SU-DHL-6 (cell line): ENCODE measurements around the gene SPINK1.

Source experiments
- H2AFZ ChIP-seq: fragments of 200-600 bp; sonication (generic); 2 replicates; pipeline ENCODE4 v1.6.1; 2014; ENCODE audit warnings: low read depth, mild to moderate bottlenecking, moderate library complexity, mixed read lengths, antibody characterized with exemption, low read length; ENCODE audit not compliant: severe bottlenecking
- H3F3A ChIP-seq: fragments of 200-600 bp; shearing (Covaris generic); 2 replicates; pipeline ENCODE4 v1.6.0; 2016; ENCODE audit warnings: antibody characterized with exemption, mild to moderate bottlenecking; ENCODE audit not compliant: insufficient read depth
- H3K27ac ChIP-seq: fragments of 200-600 bp; sonication (generic); 2 replicates; pipeline ENCODE4 v1.5.1; 2016; ENCODE audit warnings: low read depth, mild to moderate bottlenecking, low read length, moderate library complexity, mixed read lengths
- H3K27me3 ChIP-seq: fragments of 200-600 bp; sonication (generic), shearing (Covaris generic); 2 replicates; pipeline ENCODE4 v1.6.0; 2014; ENCODE audit warnings: mild to moderate bottlenecking, low read length
- H3K36me3 ChIP-seq: fragments of 200-600 bp; sonication (generic); 2 replicates; pipeline ENCODE4 v1.6.1; 2014; ENCODE audit warnings: mild to moderate bottlenecking, low read length, mixed read lengths
- H3K4me2 ChIP-seq: fragments of 300-600, 200-600 bp; shearing (Covaris generic), sonication (generic); 2 replicates; pipeline ENCODE4 v1.6.0; 2014; ENCODE audit warnings: low read length, low read depth, mild to moderate bottlenecking; ENCODE audit not compliant: poor library complexity, severe bottlenecking
- H3K4me3 ChIP-seq: fragments of 200-600 bp; sonication (generic); 2 replicates; pipeline ENCODE4 v1.5.1; 2014; ENCODE audit warnings: antibody characterized with exemption, low read length, mild to moderate bottlenecking, mixed read lengths; ENCODE audit not compliant: insufficient read depth, poor library complexity, severe bottlenecking
- H3K79me2 ChIP-seq: fragments of 200-600 bp; sonication (generic); 2 replicates; pipeline ENCODE4 v1.6.1; 2014; ENCODE audit warnings: mild to moderate bottlenecking, low read length, moderate library complexity; ENCODE audit not compliant: insufficient read depth
- H3K9ac ChIP-seq: fragments of 200-600 bp; sonication (generic); 2 replicates; pipeline ENCODE4 v1.7.0; 2014; ENCODE audit warnings: mild to moderate bottlenecking, low read length
- H3K9me2 ChIP-seq: fragments of 200-600 bp; sonication (generic); replicated peaks from 2 replicates; pipeline ENCODE4 v1.6.1; 2014; ENCODE audit warnings: low read length; ENCODE audit not compliant: insufficient read depth
- H3K9me3 ChIP-seq: fragments of 200-600 bp; sonication (generic); 2 replicates; pipeline ENCODE4 v1.6.1; 2014; ENCODE audit warnings: low read length, mixed read lengths; ENCODE audit not compliant: insufficient read depth
- H4K20me1 ChIP-seq: fragments of 200-600 bp; sonication (generic); 2 replicates; pipeline ENCODE4 v1.6.1; 2014; ENCODE audit warnings: low read depth, mild to moderate bottlenecking, antibody characterized with exemption, low read length, moderate library complexity, mixed read lengths
- EZH2phosphoT487 ChIP-seq: fragments of 200-600 bp; sonication (generic), shearing (Covaris generic); conservative IDR thresholded peaks from 2 replicates; pipeline ENCODE4 v1.6.1; 2018; ENCODE audit warnings: mild to moderate bottlenecking, antibody characterized with exemption, low read length, moderate library complexity, mixed read lengths
- TF ChIP-seq, protein P1 (sequence below): fragments of 200-600 bp; sonication (generic); IDR thresholded peaks from one replicate; pipeline ENCODE4 v1.5.1; 2017; ENCODE audit warnings: antibody characterized with exemption, mild to moderate bottlenecking, low read length, moderate library complexity; ENCODE audit not compliant: insufficient read depth, poor library complexity, severe bottlenecking

Gene SPINK1

DNA sequence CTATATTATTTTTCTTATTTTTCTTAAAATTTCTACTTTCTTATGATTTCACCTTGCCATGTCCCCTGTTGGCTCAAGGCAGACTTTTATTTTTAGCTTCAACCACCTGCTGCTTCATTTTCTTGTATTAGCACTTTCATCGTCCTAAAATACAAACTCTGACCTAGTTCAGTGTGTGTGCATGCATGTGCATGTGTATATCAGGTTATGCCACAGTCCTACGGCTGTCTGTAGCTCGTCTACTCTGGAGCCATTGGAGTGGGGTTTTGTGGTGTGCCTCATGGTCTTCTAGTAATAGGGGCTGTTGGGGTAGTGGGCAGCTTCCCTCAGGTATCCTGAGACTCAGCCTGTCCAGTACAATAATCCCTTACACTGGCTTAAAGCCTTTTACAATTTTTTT is 13.4 kb upstream of the SPINK1 start:
- Histone ChIP-seq H2AFZ (no peak overlapping the region), H3K9me2 (no peaks in the 10 kb centered on the region), H3K79me2 (no peaks in the 10 kb centered on the region), H3K4me3 (no peak overlapping the region), H3K36me3 (no peaks in the 10 kb centered on the region), H3K27ac (no peak overlapping the region), H3K9ac (no peak overlapping the region), H3K27me3 (no peaks in the 10 kb centered on the region), H4K20me1 (no peaks in the 10 kb centered on the region), H3F3A (no peaks in the 10 kb centered on the region), H3K9me3 (no peaks in the 10 kb centered on the region), H3K4me2 (no peak overlapping the region)
- TF ChIP-seq, protein P1, sequence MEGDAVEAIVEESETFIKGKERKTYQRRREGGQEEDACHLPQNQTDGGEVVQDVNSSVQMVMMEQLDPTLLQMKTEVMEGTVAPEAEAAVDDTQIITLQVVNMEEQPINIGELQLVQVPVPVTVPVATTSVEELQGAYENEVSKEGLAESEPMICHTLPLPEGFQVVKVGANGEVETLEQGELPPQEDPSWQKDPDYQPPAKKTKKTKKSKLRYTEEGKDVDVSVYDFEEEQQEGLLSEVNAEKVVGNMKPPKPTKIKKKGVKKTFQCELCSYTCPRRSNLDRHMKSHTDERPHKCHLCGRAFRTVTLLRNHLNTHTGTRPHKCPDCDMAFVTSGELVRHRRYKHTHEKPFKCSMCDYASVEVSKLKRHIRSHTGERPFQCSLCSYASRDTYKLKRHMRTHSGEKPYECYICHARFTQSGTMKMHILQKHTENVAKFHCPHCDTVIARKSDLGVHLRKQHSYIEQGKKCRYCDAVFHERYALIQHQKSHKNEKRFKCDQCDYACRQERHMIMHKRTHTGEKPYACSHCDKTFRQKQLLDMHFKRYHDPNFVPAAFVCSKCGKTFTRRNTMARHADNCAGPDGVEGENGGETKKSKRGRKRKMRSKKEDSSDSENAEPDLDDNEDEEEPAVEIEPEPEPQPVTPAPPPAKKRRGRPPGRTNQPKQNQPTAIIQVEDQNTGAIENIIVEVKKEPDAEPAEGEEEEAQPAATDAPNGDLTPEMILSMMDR, result no peak
- TF ChIP-seq EZH2phosphoT487, result no peak

DNA sequence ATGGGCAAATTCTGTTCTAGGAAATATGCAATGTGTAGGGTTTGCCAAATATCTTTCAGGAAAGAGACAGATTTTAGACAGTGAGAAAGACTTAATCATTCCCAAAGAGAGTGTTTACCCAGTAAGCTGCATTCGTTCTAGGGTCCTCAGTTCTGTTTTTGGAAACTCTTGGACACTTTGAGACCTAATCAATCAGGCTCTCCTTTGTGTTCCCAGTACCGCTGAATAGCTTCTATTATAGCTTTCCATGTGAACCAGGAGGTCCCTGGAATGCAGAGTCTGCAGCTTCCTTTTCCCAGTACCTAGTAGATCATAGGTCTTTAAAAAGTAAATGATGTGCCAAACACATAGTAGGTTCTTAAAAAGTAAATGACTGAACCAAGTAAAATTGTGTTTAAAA is 11.4 kb upstream of the SPINK1 start:
- TF ChIP-seq EZH2phosphoT487, result no peak
- TF ChIP-seq, protein P1, result no peak
- Histone ChIP-seq H3K4me3 (no peak overlapping the region), H3K9me2 (no peaks in the 10 kb centered on the region), H3K27me3 (no peaks in the 10 kb centered on the region), H3K27ac (no peak overlapping the region), H3K9ac (no peak overlapping the region), H2AFZ (no peak overlapping the region), H4K20me1 (no peaks in the 10 kb centered on the region), H3K9me3 (no peaks in the 10 kb centered on the region), H3K4me2 (no peak overlapping the region), H3K36me3 (no peaks in the 10 kb centered on the region), H3F3A (no peaks in the 10 kb centered on the region), H3K79me2 (no peaks in the 10 kb centered on the region)

DNA sequence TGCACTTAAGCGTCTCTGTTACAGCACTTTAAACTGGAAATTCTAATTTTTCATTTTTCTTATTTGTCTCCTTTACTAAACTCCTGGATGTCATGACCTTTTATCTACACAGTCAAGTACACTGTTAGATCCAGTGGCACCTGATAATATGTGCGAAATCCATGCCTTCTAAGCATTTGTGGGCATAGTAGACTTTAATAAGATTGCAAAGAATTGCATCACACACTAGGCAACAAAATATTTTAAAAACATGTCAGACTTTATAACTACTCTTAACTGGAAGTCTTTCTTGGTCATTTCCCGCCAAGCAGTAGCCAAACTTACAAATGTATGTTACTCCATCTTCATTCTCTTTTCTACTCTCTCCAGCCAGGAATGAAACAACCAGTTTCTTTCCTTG is 5.0 kb upstream of the SPINK1 start:
- H3F3A ChIP-seq, result no peaks in the 10 kb centered on the region
- H3K4me2 ChIP-seq, result no peak overlapping the region
- no peak overlapping the region for H2AFZ ChIP-seq
- H3K27me3 ChIP-seq, result no peaks in the 10 kb centered on the region
- no peak overlapping the region for H3K27ac ChIP-seq
- no peaks in the 10 kb centered on the region for H3K79me2 ChIP-seq
- H3K9me3 ChIP-seq, result no peaks in the 10 kb centered on the region
- TF ChIP-seq, protein P1, result no peak
- TF ChIP-seq EZH2phosphoT487, result no peak
- H4K20me1 ChIP-seq, result no peaks in the 10 kb centered on the region
- no peak overlapping the region for H3K9ac ChIP-seq
- H3K4me3 ChIP-seq, result no peak overlapping the region
- no peaks in the 10 kb centered on the region for H3K9me2 ChIP-seq
- no peaks in the 10 kb centered on the region for H3K36me3 ChIP-seq

DNA sequence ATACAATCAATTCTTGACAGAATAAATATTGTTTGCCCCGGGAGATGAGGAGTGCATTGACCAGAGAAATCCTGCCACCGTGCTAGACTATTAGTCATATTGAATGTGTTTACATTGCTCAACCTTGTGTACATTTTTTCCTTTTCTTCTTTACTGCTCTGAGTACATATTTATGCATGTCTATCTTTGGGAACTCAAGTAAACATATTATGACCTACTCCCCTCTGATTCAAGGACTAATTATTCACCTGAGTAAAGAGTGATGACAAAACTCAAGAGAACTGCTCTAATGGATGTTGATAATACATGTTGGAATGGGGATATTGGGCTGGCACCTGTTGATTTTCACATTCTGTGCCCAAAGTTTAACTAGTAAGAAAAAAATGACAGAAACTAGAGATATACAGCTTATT is 3.9 kb upstream of the SPINK1 start:
- H3K4me2 ChIP-seq, result no peak overlapping the region
- H4K20me1 ChIP-seq, result no peaks in the 10 kb centered on the region
- no peak overlapping the region for H2AFZ ChIP-seq
- H3F3A ChIP-seq, result no peaks in the 10 kb centered on the region
- no peaks in the 10 kb centered on the region for H3K27me3 ChIP-seq
- H3K4me3 ChIP-seq, result no peak overlapping the region
- no peak overlapping the region for H3K9ac ChIP-seq
- no peaks in the 10 kb centered on the region for H3K36me3 ChIP-seq
- H3K27ac ChIP-seq, result no peak overlapping the region
- no peaks in the 10 kb centered on the region for H3K9me2 ChIP-seq
- H3K79me2 ChIP-seq, result no peaks in the 10 kb centered on the region
- no peak for TF ChIP-seq EZH2phosphoT487
- TF ChIP-seq, protein P1, result no peak
- H3K9me3 ChIP-seq, result no peaks in the 10 kb centered on the region
